ENCODE data around the gene PIGQ.

Gene PIGQ

GRCh38 chr16:556474-557173 lies 13.1 kb upstream of the PIGQ start:
- Histone ChIP-seq H3K27me3 (ENCODE audit: control insufficient read depth, insufficient read depth, low read length) (peaks cover 14% of the 10 kb centered on the region), H3K36me3 (ENCODE audit: control insufficient read depth, insufficient read depth, low read length) (peaks cover 13% of the 10 kb centered on the region; the same call in 1 of the 2 replicates), H3K9me3 (ENCODE audit: control insufficient read depth, insufficient read depth, low read length) (no peaks in the 10 kb centered on the region), H3K27ac (ENCODE audit: low read length) (no peak overlapping the region), H3K4me3 (ENCODE audit: low read length) (no peak overlapping the region), H3K4me1 (ENCODE audit: control insufficient read depth, insufficient read depth, low read length) (peaks cover 1% of the 10 kb centered on the region; the same call in 1 of the 2 replicates)
- no CpG with 5 or more reads among the region's 32 CpGs for WGBS (ENCODE audit: insufficient coverage, insufficient read length)
- no peak for DNase-seq (ENCODE audit: low read depth, low spot score)

GRCh38 chr16:557463-558297 lies 12.1 kb upstream of the PIGQ start:
- peaks cover 16% of the 10 kb centered on the region for H3K27me3 ChIP-seq (ENCODE audit: control insufficient read depth, insufficient read depth, low read length)
- peaks cover 1% of the 10 kb centered on the region; the same call in 1 of the 2 replicates for H3K4me1 ChIP-seq (ENCODE audit: control insufficient read depth, insufficient read depth, low read length)
- H3K9me3 ChIP-seq (ENCODE audit: control insufficient read depth, insufficient read depth, low read length): no peaks in the 10 kb centered on the region
- H3K27ac ChIP-seq (ENCODE audit: low read length): no peak overlapping the region
- no CpG with 5 or more reads among the region's 23 CpGs for WGBS (ENCODE audit: insufficient coverage, insufficient read length)
- H3K36me3 ChIP-seq (ENCODE audit: control insufficient read depth, insufficient read depth, low read length): peaks cover 4% of the 10 kb centered on the region; the same call in 1 of the 2 replicates
- no peak for DNase-seq (ENCODE audit: low read depth, low spot score)
- no peak overlapping the region for H3K4me3 ChIP-seq (ENCODE audit: low read length)

- Histone ChIP-seq H3K4me1 (ENCODE audit: control insufficient read depth, insufficient read depth, low read length) (peaks cover 1% of the 10 kb centered on the region; the same call in 1 of the 2 replicates), H3K9me3 (ENCODE audit: control insufficient read depth, insufficient read depth, low read length) (no peaks in the 10 kb centered on the region), H3K36me3 (ENCODE audit: control insufficient read depth, insufficient read depth, low read length) (peaks cover 3% of the 10 kb centered on the region; the same call in 1 of the 2 replicates), H3K27me3 (ENCODE audit: control insufficient read depth, insufficient read depth, low read length) (peaks cover 16% of the 10 kb centered on the region), H3K4me3 (ENCODE audit: low read length) (no peak overlapping the region), H3K27ac (ENCODE audit: low read length) (no peak overlapping the region)
- no CpG with 5 or more reads among the region's 22 CpGs for WGBS (ENCODE audit: insufficient coverage, insufficient read length)
- DNase-seq (ENCODE audit: low read depth, low spot score): no peak
Observed at GRCh38 chr16:558298-559020, 11.3 kb upstream of the PIGQ start.

GRCh38 chr16:559021-559380 lies 10.8 kb upstream of the PIGQ start:
- no CpG with 5 or more reads among the region's 15 CpGs for WGBS (ENCODE audit: insufficient coverage, insufficient read length)
- Histone ChIP-seq H3K9me3 (ENCODE audit: control insufficient read depth, insufficient read depth, low read length) (no peaks in the 10 kb centered on the region), H3K4me1 (ENCODE audit: control insufficient read depth, insufficient read depth, low read length) (peaks cover 1% of the 10 kb centered on the region; the same call in 1 of the 2 replicates), H3K36me3 (ENCODE audit: control insufficient read depth, insufficient read depth, low read length) (peaks cover 3% of the 10 kb centered on the region; the same call in 1 of the 2 replicates), H3K27me3 (ENCODE audit: control insufficient read depth, insufficient read depth, low read length) (peaks cover 16% of the 10 kb centered on the region), H3K4me3 (ENCODE audit: low read length) (no peak overlapping the region), H3K27ac (ENCODE audit: low read length) (no peak overlapping the region)
- no peak for DNase-seq (ENCODE audit: low read depth, low spot score)

GRCh38 chr16:559411-560203 lies 10.2 kb upstream of the PIGQ start:
- peak overlapping the region; percentile 28; the same call in 1 of the 2 replicates for H3K4me3 ChIP-seq (ENCODE audit: low read length)
- WGBS (ENCODE audit: insufficient coverage, insufficient read length): no CpG with 5 or more reads among the region's 62 CpGs

GRCh38 chr16:560204-560700 lies 9.5 kb upstream of the PIGQ start, which contains the start of gene PRR35:
Gene PRR35, plus strand, starts transcription at chr16:560394. Its CDS starts 2,901 bp downstream, at chr16:563295.
- WGBS (ENCODE audit: insufficient coverage, insufficient read length): no CpG with 5 or more reads among the region's 84 CpGs
- Histone ChIP-seq H3K27me3 (ENCODE audit: control insufficient read depth, insufficient read depth, low read length) (peaks cover 16% of the 10 kb centered on the region), H3K36me3 (ENCODE audit: control insufficient read depth, insufficient read depth, low read length) (no peaks in the 10 kb centered on the region; the same call in 1 of the 2 replicates), H3K4me3 (ENCODE audit: low read length) (peak within 1 kb of the TSS; percentile 28; the same call in 1 of the 2 replicates), H3K27ac (ENCODE audit: low read length) (no peak within 1 kb of the TSS), H3K4me1 (ENCODE audit: control insufficient read depth, insufficient read depth, low read length) (peaks cover 1% of the 10 kb centered on the region; the same call in 1 of the 2 replicates), H3K9me3 (ENCODE audit: control insufficient read depth, insufficient read depth, low read length) (no peaks in the 10 kb centered on the region)
- no peak for DNase-seq (ENCODE audit: low read depth, low spot score)

More at GRCh38 chr16:559411-560203, 10.2 kb upstream of the PIGQ start:
- H3K27me3 ChIP-seq (ENCODE audit: control insufficient read depth, insufficient read depth, low read length): peaks cover 16% of the 10 kb centered on the region
- DNase-seq (ENCODE audit: low read depth, low spot score): no peak
- no peaks in the 10 kb centered on the region for H3K9me3 ChIP-seq (ENCODE audit: control insufficient read depth, insufficient read depth, low read length)
- no peak overlapping the region for H3K27ac ChIP-seq (ENCODE audit: low read length)
- peaks cover 1% of the 10 kb centered on the region; the same call in 1 of the 2 replicates for H3K4me1 ChIP-seq (ENCODE audit: control insufficient read depth, insufficient read depth, low read length)
- H3K36me3 ChIP-seq (ENCODE audit: control insufficient read depth, insufficient read depth, low read length): peaks cover 3% of the 10 kb centered on the region; the same call in 1 of the 2 replicates

GRCh38 chr16:560701-561412 lies 8.9 kb upstream of the PIGQ start:
- Histone ChIP-seq H3K9me3 (ENCODE audit: control insufficient read depth, insufficient read depth, low read length) (no peaks in the 10 kb centered on the region), H3K27ac (ENCODE audit: low read length) (no peak overlapping the region), H3K4me3 (ENCODE audit: low read length) (no peak overlapping the region), H3K4me1 (ENCODE audit: control insufficient read depth, insufficient read depth, low read length) (peaks cover 1% of the 10 kb centered on the region; the same call in 1 of the 2 replicates), H3K27me3 (ENCODE audit: control insufficient read depth, insufficient read depth, low read length) (peaks cover 16% of the 10 kb centered on the region), H3K36me3 (ENCODE audit: control insufficient read depth, insufficient read depth, low read length) (no peaks in the 10 kb centered on the region)
- WGBS (ENCODE audit: insufficient coverage, insufficient read length): no CpG with 5 or more reads among the region's 54 CpGs
- no peak for DNase-seq (ENCODE audit: low read depth, low spot score)

GRCh38 chr16:561413-561794 lies 8.4 kb upstream of the PIGQ start:
- Histone ChIP-seq H3K9me3 (ENCODE audit: control insufficient read depth, insufficient read depth, low read length) (no peaks in the 10 kb centered on the region), H3K4me3 (ENCODE audit: low read length) (no peak overlapping the region), H3K4me1 (ENCODE audit: control insufficient read depth, insufficient read depth, low read length) (peaks cover 2% of the 10 kb centered on the region; the same call in 1 of the 2 replicates), H3K27me3 (ENCODE audit: control insufficient read depth, insufficient read depth, low read length) (peaks cover 16% of the 10 kb centered on the region), H3K36me3 (ENCODE audit: control insufficient read depth, insufficient read depth, low read length) (no peaks in the 10 kb centered on the region), H3K27ac (ENCODE audit: low read length) (no peak overlapping the region)
- no peak for DNase-seq (ENCODE audit: low read depth, low spot score)
- WGBS (ENCODE audit: insufficient coverage, insufficient read length): no CpG with 5 or more reads among the region's 15 CpGs

Measured in iPS DF 6.9 (cell line).